DOHH2 (cell line): ENCODE measurements around the gene TEX48.
A peak's percentile ranks its signal among the peaks of the same experiment; 100 is the strongest.

Experiments used
- H3F3A ChIP-seq: fragments of 200-600 bp; sonication (generic), shearing (Covaris generic); 2 replicates; pipeline ENCODE4 v1.6.0; 2016; ENCODE audit warnings: antibody characterized with exemption, mild to moderate bottlenecking; ENCODE audit not compliant: control insufficient read depth, insufficient read depth
- H3K27ac ChIP-seq: fragments of 200-600 bp; sonication (generic); 2 replicates; pipeline ENCODE4 v1.5.1; 2014; ENCODE audit warnings: low read depth, mild to moderate bottlenecking, low read length, moderate library complexity
- H3K27me3 ChIP-seq: fragments of 200-600 bp; sonication (generic); 2 replicates; pipeline ENCODE4 v1.6.1; 2014; ENCODE audit warnings: mild to moderate bottlenecking, low read length, mixed read lengths; ENCODE audit not compliant: control insufficient read depth
- H3K36me3 ChIP-seq: fragments of 200-600 bp; sonication (generic); 2 replicates; pipeline ENCODE4 v1.6.1; 2014; ENCODE audit warnings: mild to moderate bottlenecking, low read length, moderate library complexity, mixed read lengths; ENCODE audit not compliant: control insufficient read depth
- H3K4me1 ChIP-seq: fragments of 200-600 bp; sonication (generic); 2 replicates; pipeline ENCODE4 v1.6.1; 2014; ENCODE audit warnings: mild to moderate bottlenecking, low read length, mixed read lengths; ENCODE audit not compliant: control insufficient read depth
- H3K4me2 ChIP-seq: fragments of 200-600 bp; sonication (generic); 2 replicates; pipeline ENCODE4 v1.6.0; 2014; ENCODE audit warnings: mild to moderate bottlenecking, low read length, moderate library complexity
- H3K4me3 ChIP-seq: fragments of 200-600 bp; sonication (generic); 2 replicates; pipeline ENCODE4 v1.5.1; 2014; ENCODE audit warnings: mild to moderate bottlenecking, low read length, mixed read lengths
- H3K79me2 ChIP-seq: fragments of 200-600 bp; sonication (generic); 2 replicates; pipeline ENCODE4 v1.6.1; 2014; ENCODE audit warnings: mild to moderate bottlenecking, low read length, mixed read lengths; ENCODE audit not compliant: control insufficient read depth
- H3K9me2 ChIP-seq: fragments of 200-600 bp; sonication (generic); replicated peaks from 2 replicates; pipeline ENCODE4 v1.6.1; 2014; ENCODE audit warnings: mild to moderate bottlenecking, low read length, mixed read lengths; ENCODE audit not compliant: control insufficient read depth
- H3K9me3 ChIP-seq: fragments of 200-600 bp; sonication (generic); 2 replicates; pipeline ENCODE4 v1.6.1; 2014; ENCODE audit warnings: antibody characterized with exemption, low read length, mixed read lengths; ENCODE audit not compliant: control insufficient read depth, insufficient read depth
- H4K20me1 ChIP-seq: fragments of 200-600 bp; sonication (generic); 2 replicates; pipeline ENCODE4 v1.6.0; 2014; ENCODE audit warnings: low read depth, mild to moderate bottlenecking, antibody characterized with exemption, low read length, moderate library complexity; ENCODE audit not compliant: control insufficient read depth, insufficient read depth
- CTCF ChIP-seq: fragments of 200-600 bp; sonication (generic); IDR thresholded peaks from one replicate; pipeline ENCODE4 v1.5.1; 2014; ENCODE audit warnings: antibody characterized with exemption, mild to moderate bottlenecking, low read depth, low read length; ENCODE audit not compliant: poor library complexity, severe bottlenecking
- EZH2phosphoT487 ChIP-seq: fragments of 200-600 bp; sonication (generic); IDR thresholded peaks from 2 replicates; pipeline ENCODE4 v1.6.1; 2017; ENCODE audit warnings: borderline replicate concordance, mild to moderate bottlenecking, antibody characterized with exemption, low read length, moderate library complexity, mixed read lengths

Gene TEX48

GRCh38 chr9:114662081-114662989, 19.7 kb downstream of the TEX48 start:
- no peak overlapping the region for H3K4me2 ChIP-seq
- no peaks in the 10 kb centered on the region for H3F3A ChIP-seq
- no peaks in the 10 kb centered on the region for H3K9me3 ChIP-seq
- TF ChIP-seq CTCF (peak; percentile 83), EZH2phosphoT487 (no peak)
- no peaks in the 10 kb centered on the region for H4K20me1 ChIP-seq
- H3K4me1 ChIP-seq: no peaks in the 10 kb centered on the region
- no peak overlapping the region for H3K27ac ChIP-seq
- no peak overlapping the region for H3K4me3 ChIP-seq
- no peaks in the 10 kb centered on the region for H3K9me2 ChIP-seq
- no peaks in the 10 kb centered on the region for H3K36me3 ChIP-seq
- no peaks in the 10 kb centered on the region for H3K79me2 ChIP-seq
- H3K27me3 ChIP-seq: peaks cover 21% of the 10 kb centered on the region

DNA sequence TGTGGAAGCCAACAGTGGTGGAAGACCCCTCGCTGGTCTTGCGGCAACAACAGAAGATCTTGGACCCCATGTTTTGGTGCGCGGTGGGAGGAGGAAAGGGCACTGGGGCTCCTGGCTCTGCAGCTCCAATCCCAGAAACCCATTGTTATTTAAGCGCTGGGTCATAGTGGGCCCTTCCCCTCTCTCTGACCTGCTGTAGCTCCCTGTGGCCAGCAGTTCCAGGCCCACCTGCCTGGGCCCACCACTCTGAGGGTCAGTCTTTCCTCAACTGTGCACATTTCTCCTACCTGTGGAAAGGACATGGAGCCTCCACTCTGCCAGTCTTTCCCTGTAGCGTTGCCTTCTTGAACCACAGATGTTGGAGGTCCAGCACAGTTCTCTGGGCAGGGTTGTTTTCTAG, 24.3 kb downstream of the TEX48 start, which contains the start of gene TEX53:
TSS of gene TEX53 (minus strand) at position 101 of the 400 bp plus-strand sequence. CDS start at position 70, 31 bp downstream.
- H3K9me2 ChIP-seq: no peaks in the 10 kb centered on the region
- H3K9me3 ChIP-seq: no peaks in the 10 kb centered on the region
- H3K4me2 ChIP-seq: no peak within 1 kb of the TSS
- H3K36me3 ChIP-seq: no peaks in the 10 kb centered on the region
- no peaks in the 10 kb centered on the region for H3K79me2 ChIP-seq
- H3K27ac ChIP-seq: no peak within 1 kb of the TSS
- peaks cover 13% of the 10 kb centered on the region for H3K4me1 ChIP-seq
- H3K4me3 ChIP-seq: no peak within 1 kb of the TSS
- H3F3A ChIP-seq: no peaks in the 10 kb centered on the region
- TF ChIP-seq CTCF (no peak), EZH2phosphoT487 (no peak)
- peaks cover 8% of the 10 kb centered on the region for H3K27me3 ChIP-seq
- H4K20me1 ChIP-seq: no peaks in the 10 kb centered on the region

- no peaks in the 10 kb centered on the region for H3K36me3 ChIP-seq
- peaks cover 23% of the 10 kb centered on the region for H3K4me1 ChIP-seq
- H4K20me1 ChIP-seq: no peaks in the 10 kb centered on the region
- no peak overlapping the region for H3K27ac ChIP-seq
- TF ChIP-seq CTCF (no peak), EZH2phosphoT487 (no peak)
- H3K9me2 ChIP-seq: no peaks in the 10 kb centered on the region
- peaks cover 3% of the 10 kb centered on the region; the same call in 1 of the 2 replicates for H3K27me3 ChIP-seq
- H3F3A ChIP-seq: no peaks in the 10 kb centered on the region
- H3K79me2 ChIP-seq: no peaks in the 10 kb centered on the region
- H3K4me2 ChIP-seq: no peak overlapping the region
- H3K4me3 ChIP-seq: no peak overlapping the region
- H3K9me3 ChIP-seq: no peaks in the 10 kb centered on the region
Measured at GRCh38 chr9:114656301-114656700, 25.7 kb downstream of the TEX48 start.
